Natural killer cell (primary cell): Measurements from ENCODE around the gene MYBPC3. TPM values are rescaled to one million over a fixed set of nuclear protein-coding genes. Genes with fewer than 3 reads are reported as not detected.

Source experiments
- ATAC-seq, 3 donors: fragments of 150-1000 bp in 2 of 3; fragments of 200-7000 bp in 1 of 3; cut with Tn5 transposase; 1 replicate in 1 of 3; 2 replicates in 2 of 3; pipeline ENCODE4 v1.10.0; 2021; ENCODE audit warnings: mild to moderate bottlenecking in 2 of 3, moderate library complexity in 2 of 3
- DNase-seq, 2 donors: peaks; one replicate each; pipeline versions ENCODE4 v3.0.0 to v3.0.0-alpha.2; 2013 to 2021; ENCODE audit warnings: mixed read lengths in 1 of 2
- H3K27ac ChIP-seq: one replicate; pipeline ENCODE4 v1.5.1; 2013; ENCODE audit warnings: mild to moderate bottlenecking, low read length
- H3K27me3 ChIP-seq: one replicate; pipeline ENCODE4 v1.6.1; 2013; ENCODE audit warnings: low read length; ENCODE audit not compliant: control insufficient read depth, insufficient read depth
- H3K36me3 ChIP-seq: one replicate; pipeline ENCODE4 v1.6.1; 2013; ENCODE audit warnings: low read length; ENCODE audit not compliant: control insufficient read depth, insufficient read depth
- H3K4me1 ChIP-seq: one replicate; pipeline ENCODE4 v1.6.1; 2013; ENCODE audit warnings: low read length; ENCODE audit not compliant: control insufficient read depth, insufficient read depth
- H3K4me3 ChIP-seq: one replicate; pipeline ENCODE4 v1.5.1; 2013; ENCODE audit warnings: low read length
- H3K9me3 ChIP-seq: one replicate; pipeline ENCODE4 v1.6.1; 2013; ENCODE audit warnings: low read length; ENCODE audit not compliant: control insufficient read depth, insufficient read depth
- H3K27ac Mint-ChIP-seq, 2 donors: one replicate each; pipeline ENCODE4 v1.8.0; 2022; ENCODE audit warnings: mild to moderate bottlenecking in 2 of 2, mixed read lengths in 2 of 2, moderate library complexity in 1 of 2
- H3K27me3 Mint-ChIP-seq, 2 donors: one replicate each; pipeline ENCODE4 v1.8.0; 2022; ENCODE audit warnings: low read depth in 2 of 2, mixed read lengths in 2 of 2
- H3K36me3 Mint-ChIP-seq: one replicate; pipeline ENCODE4 v1.8.0; 2022; ENCODE audit warnings: mixed read lengths
- H3K4me1 Mint-ChIP-seq, 2 donors: one replicate each; pipeline ENCODE4 v1.8.0; 2022; ENCODE audit warnings: mixed read lengths in 2 of 2
- H3K4me3 Mint-ChIP-seq: one replicate; pipeline ENCODE4 v1.8.0; 2022; ENCODE audit warnings: mild to moderate bottlenecking, moderate library complexity, mixed read lengths
- H3K9me3 Mint-ChIP-seq, 2 donors: one replicate each; pipeline ENCODE4 v1.8.0; 2022; ENCODE audit warnings: mixed read lengths in 2 of 2
- CTCF ChIP-seq: fragments of 200-600 bp; IDR thresholded peaks from one replicate; pipeline ENCODE4 v1.8.0; 2022; ENCODE audit warnings: antibody characterized with exemption
- WGBS: methylation state at CpG from one replicate; pipeline ENCODE4 v1.1.7; 2013; ENCODE audit warnings: missing lambda C conversion rate; ENCODE audit not compliant: insufficient coverage; 5-methylcytosine and 5-hydroxymethylcytosine counted together
- intact Hi-C: fragments of 100-400 bp; cut with micrococcal nuclease; formaldehyde crosslinking; loops from one replicate; pipeline ENCODE4 v1.14.2; 2022
- total RNA-seq, 4 donors: library from RNA; stranded (reverse); fragments of 120-200 nt in 1 of 4; gene quantifications; one replicate each; pipeline versions ENCODE4 v1.2.3 to v1.2.4, GENCODE V29; 2013 to 2022

MYBPC3 gene
- total RNA-seq, 3 donors from 2014 or later (not counting 1 experiment from before 2014, with no cell fraction given), result 0.45 to 0.53 TPM; not detected in 1

- DNase-seq (no peak), ATAC-seq (no peak)
- Mint-ChIP-seq H3K9me3 (no peaks in the 10 kb centered on the region), H3K4me3 (no peak overlapping the region), H3K27ac (no peak overlapping the region), H3K27me3 (peaks cover 0 to 7% of the 10 kb centered on the region in 2 donors), H3K4me1 (peaks cover 0 to 3% of the 10 kb centered on the region in 2 donors), H3K36me3 (no peaks in the 10 kb centered on the region)
- Histone ChIP-seq H3K4me1 (peaks cover 4% of the 10 kb centered on the region), H3K27me3 (no peaks in the 10 kb centered on the region), H3K9me3 (no peaks in the 10 kb centered on the region), H3K4me3 (no peak overlapping the region), H3K36me3 (no peaks in the 10 kb centered on the region), H3K27ac (no peak overlapping the region)
- no peak for TF ChIP-seq CTCF
- WGBS, result 60% methylated on average over 1 of the region's 1 CpG
- intact Hi-C loops, result no loop called here
These were observed 13.6 kb upstream of the MYBPC3 start for GRCh38 chr11:47366020-47366490.

GRCh38 chr11:47361419-47361818 lies 8.9 kb upstream of the MYBPC3 start:
- intact Hi-C loops, result no loop called here
- no peak overlapping the region for H3K4me3 ChIP-seq
- H3K36me3 ChIP-seq, result no peaks in the 10 kb centered on the region
- H3K9me3 ChIP-seq, result no peaks in the 10 kb centered on the region
- H3K27ac ChIP-seq, result no peak overlapping the region
- H3K27me3 ChIP-seq, result no peaks in the 10 kb centered on the region
- peak overlapping the region in 1 of 2 donors; percentile 34 for H3K27ac Mint-ChIP-seq
- no peak overlapping the region for H3K4me3 Mint-ChIP-seq
- 90% methylated on average over 13 of the region's 13 CpGs for WGBS
- no peaks in the 10 kb centered on the region for H3K36me3 Mint-ChIP-seq
- H3K9me3 Mint-ChIP-seq, result no peaks in the 10 kb centered on the region
- DNase-seq (no peak), ATAC-seq (no peak)
- H3K27me3 Mint-ChIP-seq, result peaks cover 0 to 5% of the 10 kb centered on the region in 2 donors
- H3K4me1 ChIP-seq, result peaks cover 24% of the 10 kb centered on the region
- peaks cover 6 to 15% of the 10 kb centered on the region in 2 donors for H3K4me1 Mint-ChIP-seq
- no peak for TF ChIP-seq CTCF

- peaks cover 24% of the 10 kb centered on the region for H3K4me1 ChIP-seq
- 96% methylated on average over 15 of the region's 15 CpGs for WGBS
These were observed 7.8 kb upstream of the MYBPC3 start for GRCh38 chr11:47360341-47360740.

More at GRCh38 chr11:47360341-47360740, 7.8 kb upstream of the MYBPC3 start:
- intact Hi-C loops, result no loop called here
- Histone ChIP-seq H3K27me3 (no peaks in the 10 kb centered on the region), H3K9me3 (no peaks in the 10 kb centered on the region), H3K4me3 (no peak overlapping the region), H3K36me3 (no peaks in the 10 kb centered on the region), H3K27ac (no peak overlapping the region)
- no peak overlapping the region for H3K27ac Mint-ChIP-seq
- H3K36me3 Mint-ChIP-seq, result no peaks in the 10 kb centered on the region
- H3K4me1 Mint-ChIP-seq, result peaks cover 6 to 15% of the 10 kb centered on the region in 2 donors
- DNase-seq, result no peak
- ATAC-seq, result no peak
- TF ChIP-seq CTCF, result no peak
- no peak overlapping the region for H3K4me3 Mint-ChIP-seq
- no peaks in the 10 kb centered on the region for H3K27me3 Mint-ChIP-seq
- no peaks in the 10 kb centered on the region for H3K9me3 Mint-ChIP-seq
